AG04449 (cell line): Measurements from ENCODE around the gene CS.

Source experiments
- CTCF ChIA-PET: fragments of 350-600 bp; formaldehyde crosslinking; extraction: SDS; loops from one replicate; lab custom pipeline; 2021; ENCODE audit warnings: antibody characterized with exemption; lab: Yijun Ruan, JAX
- POLR2A ChIA-PET: fragments of 400-600, 350-600 bp; formaldehyde crosslinking; extraction: SDS; loops from one replicate; lab custom pipeline; 2020; ENCODE audit warnings: antibody characterized with exemption, inconsistent platforms; lab: Yijun Ruan, JAX
- DNase-seq: peaks from one replicate; pipeline ENCODE4 v3.0.0-alpha.2; 2010; ENCODE audit warnings: low read depth, low spot score
- H3K4me3 ChIP-seq: 2 replicates; pipeline ENCODE4 v1.5.1; 2011; ENCODE audit warnings: low read depth, mild to moderate bottlenecking, control low read depth, low read length
- TF ChIP-seq, protein P1 (sequence below): IDR thresholded peaks from one replicate; pipeline ENCODE4 v1.5.1; 2011; ENCODE audit warnings: mild to moderate bottlenecking, moderate library complexity, low read length, control low read depth, inconsistent platforms; ENCODE audit not compliant: insufficient read depth; ENCODE audit errors: missing control alignments

CS gene

DNA sequence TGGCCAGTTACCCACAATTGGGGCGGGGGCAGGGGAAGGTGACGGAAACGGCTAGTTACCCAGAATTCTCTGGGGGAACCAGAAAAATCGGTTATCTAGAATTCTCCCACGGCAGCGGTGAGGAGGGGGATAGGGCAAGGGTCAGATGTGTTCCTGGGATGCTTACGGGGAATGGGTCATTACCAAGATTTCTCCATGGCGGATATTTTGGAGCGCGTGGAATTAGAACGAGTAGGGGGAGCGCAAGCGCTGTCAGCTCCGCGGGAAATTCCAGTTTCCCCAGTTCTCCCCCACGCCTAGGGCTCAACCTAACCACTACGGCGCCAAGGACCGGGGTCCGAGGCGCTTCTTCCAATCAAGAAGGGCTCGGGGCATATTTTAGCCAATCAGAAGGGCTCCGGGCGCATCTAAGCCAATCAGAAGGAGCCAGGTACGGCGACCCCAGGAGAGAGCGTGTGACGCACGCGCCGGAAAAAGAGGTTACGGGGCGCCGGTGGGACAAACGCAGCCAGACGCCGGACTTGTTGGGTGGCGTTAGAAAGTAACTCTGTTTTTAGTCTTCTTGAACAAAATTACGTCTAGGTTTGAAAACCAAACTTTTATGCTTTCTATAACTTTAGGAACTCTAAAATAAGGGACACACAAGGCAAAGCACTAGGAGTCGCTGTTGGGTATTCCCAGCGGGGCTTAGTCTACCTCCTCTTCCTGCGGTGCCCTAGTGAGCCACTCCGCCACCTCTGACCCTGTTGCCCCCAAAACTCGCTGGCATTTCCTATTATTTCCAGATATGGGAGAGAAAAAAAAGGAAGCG lies 33.8 kb upstream of the CS start, which contains the start of gene PAN2:
Gene PAN2, minus strand, starts transcription at position 322 of the 811 bp plus-strand sequence. CDS start 906 bp downstream, outside the sequence.
- peak within 1 kb of the TSS; percentile 67 for H3K4me3 ChIP-seq
- TF ChIP-seq, protein P1, sequence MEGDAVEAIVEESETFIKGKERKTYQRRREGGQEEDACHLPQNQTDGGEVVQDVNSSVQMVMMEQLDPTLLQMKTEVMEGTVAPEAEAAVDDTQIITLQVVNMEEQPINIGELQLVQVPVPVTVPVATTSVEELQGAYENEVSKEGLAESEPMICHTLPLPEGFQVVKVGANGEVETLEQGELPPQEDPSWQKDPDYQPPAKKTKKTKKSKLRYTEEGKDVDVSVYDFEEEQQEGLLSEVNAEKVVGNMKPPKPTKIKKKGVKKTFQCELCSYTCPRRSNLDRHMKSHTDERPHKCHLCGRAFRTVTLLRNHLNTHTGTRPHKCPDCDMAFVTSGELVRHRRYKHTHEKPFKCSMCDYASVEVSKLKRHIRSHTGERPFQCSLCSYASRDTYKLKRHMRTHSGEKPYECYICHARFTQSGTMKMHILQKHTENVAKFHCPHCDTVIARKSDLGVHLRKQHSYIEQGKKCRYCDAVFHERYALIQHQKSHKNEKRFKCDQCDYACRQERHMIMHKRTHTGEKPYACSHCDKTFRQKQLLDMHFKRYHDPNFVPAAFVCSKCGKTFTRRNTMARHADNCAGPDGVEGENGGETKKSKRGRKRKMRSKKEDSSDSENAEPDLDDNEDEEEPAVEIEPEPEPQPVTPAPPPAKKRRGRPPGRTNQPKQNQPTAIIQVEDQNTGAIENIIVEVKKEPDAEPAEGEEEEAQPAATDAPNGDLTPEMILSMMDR: peak; percentile 50
- DNase-seq: peak; percentile 88
- POLR2A ChIA-PET: interaction anchor here (0.6 to 1.5 kb wide), 8 partner anchors 10 to 154 kb away, joined by 3 to 5 read pairs (median 3); partner anchors contain the start of genes CNPY2, GLS2 and STAT2
- CTCF ChIA-PET: interaction anchor here (0.7 to 2.0 kb wide), 11 partner anchors 9 to 135 kb away, joined by 3 to 14 read pairs (median 4); partner anchors contain the start of gene STAT2

DNA sequence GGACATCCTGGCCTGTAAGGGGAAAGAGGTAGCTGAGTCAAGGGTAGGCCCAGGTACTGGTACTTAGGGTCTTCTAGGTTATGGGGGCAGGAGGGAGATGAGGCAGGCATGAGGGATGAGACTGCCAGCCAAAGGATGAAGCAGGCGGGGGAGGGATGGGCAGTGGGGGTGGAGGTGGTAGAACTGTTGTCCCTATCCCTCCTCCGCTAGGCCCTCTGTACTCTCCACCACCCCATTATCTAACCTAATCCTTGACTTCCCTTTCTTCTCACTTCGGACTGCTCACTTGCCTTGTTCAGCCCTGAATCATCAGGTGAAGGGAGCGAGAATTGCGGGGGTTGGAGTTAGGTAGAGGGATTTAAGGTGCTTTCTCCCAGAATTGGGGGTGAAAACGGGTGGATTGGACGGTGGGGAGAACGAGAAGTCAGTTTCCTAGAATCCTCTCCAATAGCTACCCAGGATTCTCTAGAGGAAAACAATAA lies 33.1 kb upstream of the CS start:
- TF ChIP-seq, protein P1: no peak
- no peak for DNase-seq
- H3K4me3 ChIP-seq: peak overlapping the region; percentile 67
- CTCF ChIA-PET: interaction anchor here (0.9 to 2.0 kb wide), 8 partner anchors 9 to 136 kb away, joined by 3 to 14 read pairs (median 4); no protein-coding TSS in a partner anchor
- POLR2A ChIA-PET: interaction anchor here (0.7 to 1.5 kb wide), 7 partner anchors 9 to 131 kb away, joined by 3 to 5 read pairs (median 3); partner anchors contain the start of genes CNPY2 and STAT2

DNA sequence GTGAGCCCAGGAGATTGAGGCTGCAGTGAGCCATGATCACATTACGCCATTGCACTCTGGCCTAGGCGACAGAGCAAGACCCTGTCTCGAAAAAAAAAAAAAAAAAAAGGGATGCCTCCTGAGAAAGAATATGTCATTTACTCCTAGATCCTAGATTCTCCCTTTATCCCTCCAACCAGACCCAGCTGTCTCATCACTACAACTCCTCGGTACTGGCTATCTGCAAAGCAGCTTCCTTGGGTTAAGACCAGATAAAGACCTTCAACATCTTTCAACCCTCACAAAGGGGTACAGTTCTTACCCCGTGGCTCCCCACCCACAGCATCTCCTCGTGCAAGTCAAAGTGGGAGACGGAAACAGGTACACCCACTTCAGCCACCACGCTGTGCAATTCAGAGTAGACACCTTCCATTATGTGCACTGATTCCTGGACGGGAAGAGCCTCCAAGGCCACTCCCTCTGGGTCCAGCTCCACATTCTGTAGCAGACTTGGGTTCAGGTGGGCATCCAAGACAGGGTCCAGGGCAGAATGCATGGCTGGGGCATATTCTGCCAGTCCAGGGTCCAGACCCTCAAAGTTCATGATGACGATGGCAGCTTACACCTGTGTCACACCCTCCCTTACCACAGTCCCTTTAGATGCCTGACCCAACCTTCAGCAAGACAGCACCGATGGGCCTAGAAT lies 32.5 kb upstream of the CS start:
- ChIA-PET POLR2A (interaction anchor here (0.8 to 1.0 kb wide), 2 partner anchors 16 to 17 kb away, joined by 3 to 5 read pairs; partner anchors contain the start of gene CNPY2), CTCF (interaction anchor here (0.9 to 2.0 kb wide), 7 partner anchors 8 to 136 kb away, joined by 3 to 14 read pairs (median 4); no protein-coding TSS in a partner anchor)
- H3K4me3 ChIP-seq: peak overlapping the region; percentile 67
- DNase-seq: no peak
- TF ChIP-seq, protein P1: no peak

DNA sequence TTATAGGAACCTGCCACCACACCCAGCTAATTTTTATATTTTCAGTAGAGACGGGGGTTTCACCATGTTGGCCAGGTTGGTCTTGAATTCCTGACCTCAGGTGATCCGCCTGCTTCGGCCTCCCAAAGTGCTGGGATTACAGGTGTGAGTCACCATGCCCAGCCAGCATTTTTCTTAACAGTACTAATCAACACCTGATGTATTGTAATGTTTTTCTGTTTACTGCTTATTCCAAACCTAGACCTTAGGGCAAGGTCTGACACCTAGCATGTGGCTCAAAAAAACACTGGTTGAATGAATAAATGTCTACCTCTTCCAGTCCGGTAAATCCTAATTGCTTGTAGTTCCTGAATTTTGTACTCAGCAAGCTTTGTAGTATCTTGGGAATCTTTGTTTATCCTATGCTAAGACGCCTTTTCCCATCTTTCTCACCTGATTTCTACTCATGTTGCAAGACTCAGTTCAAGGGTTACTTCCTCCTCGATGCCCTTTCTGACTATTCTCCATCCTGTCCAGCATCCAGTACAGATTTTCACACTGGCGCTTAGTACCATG lies 30.9 kb upstream of the CS start:
- DNase-seq: no peak
- TF ChIP-seq, protein P1: no peak
- ChIA-PET POLR2A (no interaction called here), CTCF (interaction anchor here (1.0 kb wide), 1 partner anchor 21 kb away, joined by 3 read pairs; no protein-coding TSS in a partner anchor)
- no peak overlapping the region for H3K4me3 ChIP-seq

DNA sequence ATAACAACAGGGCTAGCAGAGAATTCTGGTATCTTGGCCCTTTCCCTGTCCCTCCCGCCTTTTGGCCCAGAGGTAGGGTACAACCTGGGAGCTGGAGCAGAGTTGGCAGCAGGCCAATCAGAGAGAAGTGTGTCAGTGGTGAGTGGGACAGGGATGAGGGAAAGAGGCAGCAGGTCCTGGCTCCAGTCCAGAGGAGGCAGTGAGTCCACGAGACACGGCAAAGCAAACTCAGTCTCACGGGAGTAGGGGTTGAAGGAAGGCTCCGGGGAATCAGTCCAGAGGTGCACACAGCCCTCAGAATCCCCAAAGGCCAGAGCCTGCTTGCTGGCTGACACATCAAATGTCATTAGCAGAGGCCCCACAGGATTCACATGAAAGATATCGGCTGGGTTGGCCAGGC lies 26.4 kb upstream of the CS start:
- ChIA-PET POLR2A (no interaction called here), CTCF (interaction anchor here (1.0 to 1.6 kb wide), 2 partner anchors 11 to 33 kb away, joined by 3 read pairs; partner anchors contain the start of gene STAT2)
- DNase-seq: no peak
- TF ChIP-seq, protein P1: no peak
- no peak overlapping the region for H3K4me3 ChIP-seq
